Measurements from ENCODE around the gene PDE10A.
"Not testable (repeated sequence)": the region's sequence is repeated elsewhere in the genome, so short reads cannot be mapped to it uniquely, and the experiment has no call there.

PDE10A gene

DNA sequence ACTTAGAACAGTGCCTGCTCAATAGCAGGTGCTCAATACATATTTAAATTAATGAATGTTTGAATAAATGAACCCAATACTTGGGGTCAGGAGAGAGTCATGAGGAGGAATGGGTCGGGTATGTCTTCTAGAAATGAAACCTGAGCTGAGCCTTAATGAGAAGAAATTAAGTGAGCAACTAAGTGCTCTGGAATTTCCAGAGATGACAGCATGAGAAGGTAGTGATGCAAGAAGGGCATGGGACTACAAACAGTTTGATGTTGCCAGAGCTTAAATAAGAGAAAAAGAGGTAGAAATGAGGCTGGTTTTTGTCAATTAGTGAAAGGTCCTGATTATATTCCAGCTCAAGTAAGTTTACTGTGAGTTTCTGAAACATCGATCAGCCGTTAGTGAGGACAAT lies 82.9 kb downstream of the PDE10A start:
- DNase-seq = no peak

GRCh38 chr6:165579151-165579550 lies 83.9 kb downstream of the PDE10A start:
- no peak for DNase-seq

- no peak for DNase-seq
Observed at GRCh38 chr6:165577556-165577955, 85.5 kb downstream of the PDE10A start.

GRCh38 chr6:165575158-165575549 lies 87.9 kb downstream of the PDE10A start:
- DNase-seq = no peak

- no peak for DNase-seq
Observed at GRCh38 chr6:165574220-165575157, 88.6 kb downstream of the PDE10A start.

DNA sequence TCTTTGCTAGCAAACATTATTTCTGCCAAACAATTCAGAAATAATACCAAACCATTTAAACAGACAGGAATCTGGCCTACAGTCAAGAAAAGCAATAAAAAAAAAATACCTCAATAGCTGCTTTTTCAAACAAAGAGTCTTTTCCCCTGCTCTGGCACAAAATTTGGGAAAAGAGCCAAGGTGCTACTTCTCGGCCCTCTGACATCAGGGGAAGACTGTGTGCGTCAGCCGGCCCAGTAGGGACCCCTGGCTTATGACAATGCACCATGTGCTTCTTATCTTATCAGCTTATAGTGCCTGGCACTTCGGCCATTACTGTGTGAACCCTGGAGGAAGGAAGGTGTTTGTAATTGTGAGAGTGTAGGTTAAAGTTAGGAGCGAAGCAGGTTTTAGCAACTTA lies 89.4 kb downstream of the PDE10A start:
- DNase-seq = peak; percentile 61

- no peak for DNase-seq
Observed at GRCh38 chr6:165571721-165572132, 91.3 kb downstream of the PDE10A start.

DNA sequence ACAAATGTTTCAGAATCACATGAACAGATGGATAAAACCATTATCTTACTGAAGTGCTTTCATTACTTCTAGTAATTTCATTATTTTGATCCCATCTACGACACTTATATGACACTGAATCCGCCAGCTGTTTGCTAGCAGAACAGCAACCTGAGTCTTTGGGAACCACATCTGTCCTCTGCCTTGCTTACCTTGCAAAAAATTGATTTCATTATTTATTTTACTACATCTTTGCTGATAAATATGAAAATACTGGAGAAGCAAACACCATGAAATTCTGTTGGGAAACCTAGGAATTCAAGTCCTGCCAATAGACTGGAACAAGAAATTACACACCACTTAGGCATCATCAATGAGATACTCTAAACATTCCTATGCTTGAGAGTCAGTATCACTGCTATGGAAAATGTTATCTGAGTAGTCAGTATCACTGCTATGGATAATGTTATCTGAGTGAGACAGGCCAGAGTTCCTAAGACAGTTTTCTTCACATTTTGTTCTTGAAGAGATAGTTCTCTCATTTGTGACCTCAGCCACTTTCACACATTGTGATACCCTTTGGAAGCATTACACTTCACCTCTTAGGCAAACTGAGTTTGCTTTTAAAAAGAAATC lies 91.9 kb downstream of the PDE10A start:
- DNase-seq = no peak

DNA sequence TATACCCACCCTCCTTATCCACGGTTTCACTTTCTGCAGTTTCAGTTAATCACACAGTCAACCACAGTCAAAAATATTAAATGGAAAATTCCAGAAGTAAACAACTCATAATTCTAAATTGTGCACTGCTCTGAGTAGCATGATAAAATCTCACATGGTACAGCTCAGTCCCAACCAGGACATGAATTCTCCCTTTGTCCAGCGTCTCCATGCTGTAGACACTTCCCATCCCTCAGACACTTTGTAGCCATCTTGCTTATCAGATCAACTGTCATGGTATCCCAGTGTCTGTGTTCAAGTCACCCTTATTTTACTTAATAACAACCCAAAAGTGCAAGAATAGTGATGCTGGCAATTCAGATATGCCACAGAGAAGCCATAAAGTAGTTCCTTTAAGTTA lies 94.7 kb downstream of the PDE10A start:
- no peak for DNase-seq

GRCh38 chr6:165566088-165566828 lies 96.8 kb downstream of the PDE10A start:
- DNase-seq = no peak

DNA sequence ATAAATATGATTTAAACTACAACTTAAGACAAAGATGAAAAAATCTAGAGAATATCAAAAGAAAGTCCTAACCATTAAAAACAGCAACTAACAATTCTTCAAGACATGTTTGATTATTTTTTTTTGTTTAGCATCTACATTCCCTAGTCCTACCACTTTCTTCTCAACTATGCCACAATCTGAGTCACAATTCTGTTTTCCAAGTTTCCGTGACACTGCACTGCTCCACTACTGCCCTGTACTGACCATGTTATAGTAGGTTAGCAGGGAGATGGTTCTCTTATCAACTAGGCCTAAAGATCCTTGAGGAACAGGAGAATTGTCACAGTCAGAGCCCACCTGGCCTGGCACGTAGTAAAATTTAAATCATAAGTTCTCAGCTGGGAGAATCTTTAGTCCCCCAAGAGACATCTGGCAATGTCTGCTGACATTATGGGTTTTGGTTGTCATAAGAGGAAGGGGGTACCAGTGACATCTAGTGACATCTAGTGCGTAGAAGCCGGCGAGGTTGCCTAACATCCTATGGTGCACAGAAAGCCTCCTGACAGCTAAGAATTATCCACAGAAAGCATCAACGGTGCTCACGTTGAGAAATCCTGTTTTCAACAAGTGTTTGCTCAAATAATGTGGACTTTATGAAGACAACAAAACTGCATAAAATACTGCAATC lies 100.5 kb downstream of the PDE10A start:
- no peak for DNase-seq

DNA sequence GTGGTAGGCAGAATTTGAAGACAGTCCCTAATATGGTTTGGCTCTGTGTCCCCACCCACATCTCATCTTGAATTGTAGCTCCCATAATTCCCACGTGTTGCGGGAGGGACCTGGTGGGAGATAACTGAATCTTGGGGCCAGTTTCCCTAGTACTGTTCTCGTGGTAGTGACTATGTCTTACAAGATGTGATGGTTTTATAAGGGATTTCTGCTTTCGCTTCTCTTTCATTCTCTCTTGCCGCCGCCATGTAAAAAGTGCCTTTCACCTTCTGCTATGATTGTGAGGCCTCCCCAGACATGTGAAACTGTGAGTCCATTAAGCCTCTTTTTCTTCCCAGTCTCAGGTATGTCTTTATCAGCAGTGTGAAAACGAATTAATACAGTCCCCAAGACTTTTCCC lies 103.4 kb downstream of the PDE10A start:
- DNase-seq = no peak

DNA sequence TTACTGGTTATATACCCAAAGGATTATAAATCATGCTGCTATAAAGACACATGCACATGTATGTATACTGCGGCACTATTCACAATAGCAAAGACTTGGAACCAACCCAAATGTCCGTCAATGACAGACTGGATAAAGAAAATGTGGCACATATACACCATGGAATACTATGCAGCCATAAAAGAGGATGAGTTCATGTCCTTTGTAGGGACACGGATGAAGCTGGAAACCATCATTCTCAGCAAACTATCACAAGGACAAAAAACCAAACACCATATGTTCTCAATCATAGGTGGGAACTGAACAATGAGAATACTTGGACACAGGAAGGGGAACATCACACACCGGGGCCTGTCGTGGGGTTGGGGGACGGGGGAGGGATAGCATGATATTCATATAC lies 104.9 kb downstream of the PDE10A start:
- DNase-seq = not testable (repeated sequence)

DNA sequence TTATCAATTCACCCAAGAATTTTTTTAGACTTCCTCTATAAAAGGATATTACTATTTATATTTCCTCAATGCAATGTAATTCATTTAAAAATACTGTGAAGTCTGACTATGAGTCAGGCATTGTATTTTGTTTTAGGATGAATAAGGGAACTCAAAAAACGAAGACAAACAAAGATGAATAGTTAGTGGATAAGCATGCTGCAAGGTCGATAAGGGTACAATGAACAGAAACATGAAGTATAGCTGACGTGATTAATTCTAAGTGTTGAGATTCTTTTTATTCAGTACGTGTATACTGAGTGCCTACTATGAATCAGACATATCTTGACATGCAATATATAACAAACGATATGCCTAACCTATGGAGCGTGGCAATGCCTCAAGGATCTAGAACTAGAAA lies 105.4 kb downstream of the PDE10A start:
- DNase-seq = no peak

- DNase-seq = peak; percentile 83
Observed at GRCh38 chr6:165556116-165556843, 106.8 kb downstream of the PDE10A start.

GRCh38 chr6:165554644-165555043 lies 108.4 kb downstream of the PDE10A start:
- not testable (repeated sequence) for DNase-seq

DNA sequence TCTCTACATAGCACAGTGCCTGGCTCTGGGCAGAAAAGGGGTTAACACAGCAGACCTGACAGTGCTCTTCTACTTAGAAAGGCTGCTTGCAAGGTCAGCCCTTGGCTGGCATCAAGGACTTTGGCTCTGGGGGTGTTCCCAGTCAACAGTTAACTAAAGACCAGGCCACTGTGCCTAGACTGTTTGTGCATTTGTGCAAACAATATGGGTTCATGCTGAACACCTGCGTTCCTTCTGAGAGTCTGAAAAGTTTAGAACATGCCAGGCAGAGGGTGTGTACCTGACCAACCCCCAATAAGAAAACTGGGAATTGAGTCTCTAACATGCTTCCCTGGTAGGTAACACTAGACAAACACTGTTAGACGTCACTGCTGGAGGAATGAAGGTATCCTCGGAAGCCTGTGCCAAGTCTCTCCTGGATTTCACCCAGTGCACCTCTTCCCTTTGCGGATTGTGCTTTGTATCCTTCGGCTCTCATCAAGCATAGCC lies 110.7 kb downstream of the PDE10A start:
- peak; percentile 53 for DNase-seq

DNA sequence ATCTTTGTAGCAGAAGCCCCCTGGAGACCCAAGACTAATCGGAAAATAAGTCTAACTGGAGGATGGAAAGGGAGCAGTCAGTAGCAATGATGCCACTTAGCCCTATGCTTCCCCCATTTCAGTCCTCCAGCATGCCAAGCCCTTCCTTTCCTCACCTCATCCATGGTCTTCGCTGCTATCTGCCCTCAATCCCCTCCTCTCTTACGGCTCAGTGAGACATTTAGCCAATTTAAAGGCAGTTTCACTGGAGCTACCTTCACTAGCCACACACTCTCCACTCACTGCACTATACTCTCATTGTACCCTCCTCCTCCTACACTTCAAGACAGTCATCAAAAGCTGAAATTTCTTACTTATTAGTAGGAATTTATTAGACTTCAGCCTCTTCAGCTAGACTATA lies 111.2 kb downstream of the PDE10A start:
- DNase-seq = no peak

GRCh38 chr6:165548450-165548849 lies 114.6 kb downstream of the PDE10A start:
- no peak for DNase-seq

- no peak for DNase-seq
Observed at GRCh38 chr6:165545806-165546205, 117.2 kb downstream of the PDE10A start.

DNA sequence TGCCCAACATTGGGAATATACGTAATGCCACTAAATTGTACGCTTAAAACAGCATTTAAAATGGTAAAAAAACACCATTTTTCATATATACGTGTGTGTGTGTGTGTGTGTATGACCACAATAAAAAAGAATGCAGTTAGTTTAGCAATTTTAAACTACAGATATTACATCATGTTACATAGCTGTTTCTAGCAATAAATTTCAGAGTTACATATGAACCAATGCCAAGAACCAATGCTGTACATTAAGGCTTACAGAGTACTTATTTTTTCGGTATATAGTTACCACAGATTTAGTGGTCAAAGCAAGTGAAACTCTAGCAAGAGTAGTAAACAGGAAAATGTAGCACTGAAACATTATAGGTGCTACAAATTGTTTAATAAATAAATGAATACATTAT lies 119.3 kb downstream of the PDE10A start:
- DNase-seq = no peak

DNA sequence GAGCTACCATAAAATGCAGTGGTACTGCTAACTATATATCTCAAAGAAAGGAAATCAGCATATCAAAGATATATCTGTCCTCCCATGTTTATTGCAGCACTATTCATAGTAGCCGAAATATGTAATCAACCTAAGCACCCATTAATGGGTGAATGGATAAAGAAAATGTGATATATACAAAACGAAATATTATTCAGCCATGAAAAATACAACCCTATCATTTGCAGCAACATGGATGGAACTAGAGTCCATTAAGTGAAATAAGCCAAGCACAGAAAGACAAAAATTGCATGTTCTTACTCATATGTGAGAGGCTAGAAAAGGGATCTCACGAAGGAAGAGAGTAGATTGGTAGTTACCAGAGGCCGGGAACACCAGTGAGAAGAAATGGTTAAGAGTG lies 126.1 kb downstream of the PDE10A start:
- DNase-seq = no peak

Measured in SHP77 treated with DMSO at 0.1 percent for 48 hours (cell line).